CD4-positive, alpha-beta T cell treated with Interleukin-4 for 4 hours (primary cell): Measurements from ENCODE around the gene SLC9C1.

ENCODE experiments used
- DNase-seq: peaks from one replicate; pipeline ENCODE4 v3.0.0-alpha.2; 2020

The SLC9C1 gene

DNA sequence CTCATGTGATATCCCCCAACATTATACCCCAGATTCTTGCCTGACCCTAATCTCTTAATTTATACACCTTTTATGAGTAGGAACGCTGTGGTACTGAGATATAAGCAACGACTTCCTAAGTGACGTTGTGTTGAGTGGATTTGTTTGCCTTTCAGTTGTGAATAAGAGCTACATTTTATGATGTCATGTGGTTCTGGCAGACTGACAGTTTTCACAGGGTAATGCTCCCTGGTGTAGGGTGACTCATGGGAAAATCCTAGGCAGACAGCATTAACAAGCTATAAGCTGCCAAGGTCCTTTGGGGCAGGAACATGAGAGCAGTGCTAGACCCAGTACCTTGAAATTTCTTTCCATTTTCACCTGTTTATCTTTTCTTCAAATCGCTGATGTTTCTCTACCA lies 196.6 kb downstream of the SLC9C1 start:
- no peak for DNase-seq

GRCh38 chr3:112096176-112096575 lies 197.8 kb downstream of the SLC9C1 start:
- no peak for DNase-seq

DNA sequence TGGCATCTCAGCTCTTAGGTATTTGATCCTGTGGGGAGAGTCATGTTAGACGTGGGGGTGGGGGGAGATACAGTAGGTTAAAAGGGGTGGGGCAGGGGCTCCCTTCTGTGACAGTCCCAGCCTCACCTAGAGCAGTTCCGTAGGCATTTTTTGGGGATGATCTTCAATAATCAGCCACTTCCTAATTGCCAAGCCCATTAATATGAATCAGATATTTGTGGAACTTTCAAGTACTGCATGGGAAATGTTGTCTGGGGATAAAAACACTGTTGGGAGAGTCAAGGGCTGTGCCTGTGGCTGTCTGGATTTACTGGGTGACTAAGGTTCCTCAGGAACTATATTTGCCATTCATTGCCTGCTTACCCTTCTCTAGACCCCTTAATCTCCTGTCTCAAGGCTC lies 198.3 kb downstream of the SLC9C1 start:
- DNase-seq, result no peak

DNA sequence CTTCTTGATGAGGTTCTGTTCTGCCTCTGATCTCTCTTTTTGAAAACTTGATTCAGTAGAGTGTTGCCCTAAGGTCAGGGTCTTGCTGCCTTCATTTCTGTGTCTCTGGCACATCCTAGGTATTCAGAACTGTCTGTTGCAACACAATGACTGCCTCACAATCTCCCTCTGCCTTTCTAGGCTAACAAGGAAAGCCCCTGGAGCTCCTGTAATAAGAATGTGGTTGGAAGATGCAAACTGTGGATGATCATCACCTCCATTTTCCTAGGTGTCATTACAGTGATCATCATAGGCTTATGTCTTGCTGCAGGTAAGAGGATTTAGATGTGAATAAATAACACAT lies 200.9 kb downstream of the SLC9C1 start:
- DNase-seq, result no peak

GRCh38 chr3:112092496-112093179 lies 201.4 kb downstream of the SLC9C1 start:
- DNase-seq, result no peak

DNA sequence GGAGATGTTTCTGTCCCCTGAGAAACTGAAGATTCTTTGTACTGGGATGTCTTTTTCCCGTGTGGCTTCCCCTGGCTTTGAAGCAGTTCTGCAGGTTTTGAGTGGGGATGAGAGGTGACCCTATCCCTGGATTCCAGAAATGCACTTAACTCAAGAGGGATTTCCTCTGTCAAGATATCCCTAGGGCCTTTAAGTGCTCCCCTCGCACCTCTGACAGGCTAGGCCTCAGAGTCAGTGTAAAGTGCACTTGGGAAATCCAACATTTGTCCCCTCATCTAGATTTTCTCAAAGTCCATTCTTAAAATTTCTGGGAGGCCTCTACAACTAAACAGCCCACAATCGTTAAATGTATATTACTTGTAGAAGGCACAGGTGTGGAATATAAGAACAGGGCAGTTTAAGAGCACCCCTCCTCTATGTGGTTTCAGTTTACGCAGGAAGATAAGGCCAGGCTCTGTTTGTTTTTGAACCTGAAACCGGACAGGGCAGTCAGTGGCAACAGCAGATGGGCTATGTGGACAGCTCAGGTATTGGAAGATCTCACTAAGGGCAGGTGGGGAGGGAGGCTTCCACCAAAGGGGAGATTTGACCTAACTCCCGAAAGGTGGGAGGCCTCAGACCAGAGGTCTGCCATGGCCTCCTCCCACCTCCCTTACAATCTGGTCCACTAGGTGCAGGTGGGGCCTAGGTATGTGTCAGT lies 203.0 kb downstream of the SLC9C1 start:
- no peak for DNase-seq
